Urothelium cell line (cell line): Measurements from ENCODE around the gene WDR75.

ENCODE experiments used
- DNase-seq: peaks from one replicate; pipeline ENCODE4 v3.0.0; 2011; ENCODE audit warnings: low spot score, mixed read lengths
- FAIRE-seq: peaks from 2 replicates; lab custom pipeline; 2011; peaks lifted over from hg19 to GRCh38; lab: Jason Lieb, UNC

Gene WDR75

DNA sequence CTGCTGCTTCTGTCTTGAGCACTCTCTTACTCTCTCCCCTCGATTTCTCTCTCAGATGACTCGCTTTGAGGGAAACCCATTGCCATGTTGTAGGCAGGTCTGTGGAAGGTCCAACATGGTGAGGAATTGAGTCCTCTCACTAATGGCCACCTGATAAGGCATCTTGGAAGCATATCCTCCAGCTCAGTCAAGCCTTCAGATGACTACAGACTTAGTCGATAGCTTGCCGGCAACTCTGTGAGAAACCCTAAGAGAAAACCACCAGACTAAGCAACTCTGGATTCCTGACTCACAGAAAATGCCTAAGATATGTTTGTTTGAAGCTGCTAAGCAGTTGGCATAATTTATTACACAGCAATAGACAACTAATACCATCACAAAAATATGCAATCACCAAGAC lies 51.2 kb downstream of the WDR75 start:
- FAIRE-seq, result no peak

DNA sequence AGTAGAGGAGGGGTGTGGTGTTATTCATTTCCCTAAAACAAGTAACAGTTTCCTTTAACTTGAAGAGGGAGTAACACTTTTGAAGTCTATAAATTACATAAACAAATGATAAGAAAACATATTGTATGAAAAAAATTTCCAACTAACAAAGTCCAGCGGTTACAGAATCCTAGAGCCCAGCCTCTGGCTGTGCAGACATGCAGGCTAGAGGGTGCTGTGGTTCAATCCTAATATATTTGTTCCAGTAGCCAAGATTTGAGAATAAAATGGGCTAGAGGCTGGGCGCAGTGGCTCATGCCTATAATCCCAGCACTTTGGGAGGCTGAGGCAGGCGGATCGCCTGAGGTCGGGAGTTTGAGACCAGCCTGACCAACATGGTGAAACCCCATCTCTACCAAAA lies 56.9 kb downstream of the WDR75 start:
- DNase-seq (no peak), FAIRE-seq (no peak)

More for the DNA sequence above, 51.2 kb downstream of the WDR75 start:
- no peak for DNase-seq

DNA sequence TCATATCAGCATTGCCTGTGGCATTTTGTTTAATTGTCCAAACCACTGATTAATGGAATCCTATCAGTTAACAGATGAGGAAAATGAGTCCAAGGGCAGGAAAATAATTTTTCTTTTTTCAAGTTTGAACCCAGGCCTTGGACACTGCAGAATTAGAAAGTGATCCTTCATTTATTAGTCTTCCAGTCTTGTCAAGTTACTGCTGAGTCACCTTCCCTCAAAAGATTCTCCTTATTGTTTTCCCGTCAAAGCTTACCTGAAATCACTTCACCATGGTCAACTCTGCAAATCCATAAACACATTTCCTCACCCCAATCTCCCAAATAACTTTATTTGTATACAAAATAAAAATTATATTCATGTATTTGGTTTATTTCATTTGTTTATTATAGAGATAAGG lies 57.9 kb downstream of the WDR75 start:
- DNase-seq (no peak), FAIRE-seq (no peak)

DNA sequence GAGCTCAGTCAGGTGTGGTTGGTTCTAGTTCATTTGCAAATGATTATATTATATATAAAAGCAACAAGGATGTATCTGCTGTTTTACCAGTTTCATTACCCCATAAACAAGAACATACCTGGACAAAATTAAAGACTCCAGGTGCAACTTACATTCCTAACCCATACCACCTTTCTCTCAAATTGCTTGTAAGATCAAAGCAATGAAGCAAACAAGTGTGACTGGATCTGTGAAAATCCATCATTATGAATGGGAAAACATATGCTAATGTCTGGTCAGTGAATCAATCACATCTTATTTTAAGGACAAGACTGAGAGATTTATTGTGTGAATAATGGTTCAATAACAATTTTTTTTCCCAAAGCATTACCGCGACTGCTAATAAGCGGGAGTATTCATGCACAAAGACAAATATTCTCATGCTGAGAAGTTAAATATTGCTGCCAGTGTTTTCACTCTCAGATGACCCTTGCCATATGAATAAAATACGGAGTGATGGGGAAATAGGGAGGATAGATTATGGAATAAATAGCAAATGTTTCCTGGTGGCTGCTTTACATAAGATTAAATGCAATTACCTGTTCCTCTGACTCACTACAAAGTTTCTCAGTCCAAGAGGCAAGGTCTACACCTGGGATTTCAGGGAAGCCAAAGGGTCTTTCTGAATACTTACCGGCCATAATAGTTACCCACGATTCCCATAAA lies 59.3 kb downstream of the WDR75 start:
- DNase-seq (no peak), FAIRE-seq (no peak)

DNA sequence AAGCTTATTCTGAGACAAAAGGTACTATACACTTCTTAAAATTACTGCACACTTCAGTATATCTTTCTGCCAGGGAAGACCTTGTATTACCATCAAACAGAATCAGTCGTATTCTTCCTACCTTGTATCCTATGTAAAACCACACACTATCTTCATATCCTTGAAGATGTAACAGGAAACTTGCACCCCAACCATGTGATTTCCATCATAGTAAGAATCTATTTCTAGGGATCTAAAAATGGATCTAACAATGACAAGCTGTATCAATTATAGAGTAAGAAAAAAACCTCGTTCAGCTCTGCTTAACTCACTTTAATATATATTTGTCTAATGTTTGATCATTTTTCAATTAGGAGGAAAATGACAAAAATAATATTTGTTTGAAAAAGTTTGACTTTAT lies 60.2 kb downstream of the WDR75 start:
- DNase-seq (no peak), FAIRE-seq (no peak)

DNA sequence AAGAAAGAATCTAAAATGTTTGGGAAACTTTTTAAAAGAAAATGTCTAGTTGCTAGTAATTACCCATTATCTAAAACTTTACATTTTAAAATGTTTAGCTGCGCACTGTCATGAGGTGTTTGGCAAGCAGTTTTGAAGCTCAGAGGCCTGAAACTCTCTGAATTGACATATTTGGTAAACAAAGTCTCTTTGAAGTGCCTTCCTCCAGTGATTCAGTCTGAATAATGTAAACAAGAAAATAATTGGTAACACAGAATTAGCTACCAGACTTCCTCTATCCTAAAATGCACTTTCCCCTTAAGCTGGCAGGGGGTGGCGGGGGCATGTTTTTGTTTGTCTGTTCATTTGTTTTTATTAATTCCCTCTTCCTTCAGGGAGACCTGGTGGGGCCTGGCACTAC lies 61.4 kb downstream of the WDR75 start:
- FAIRE-seq (no peak), DNase-seq (no peak)

DNA sequence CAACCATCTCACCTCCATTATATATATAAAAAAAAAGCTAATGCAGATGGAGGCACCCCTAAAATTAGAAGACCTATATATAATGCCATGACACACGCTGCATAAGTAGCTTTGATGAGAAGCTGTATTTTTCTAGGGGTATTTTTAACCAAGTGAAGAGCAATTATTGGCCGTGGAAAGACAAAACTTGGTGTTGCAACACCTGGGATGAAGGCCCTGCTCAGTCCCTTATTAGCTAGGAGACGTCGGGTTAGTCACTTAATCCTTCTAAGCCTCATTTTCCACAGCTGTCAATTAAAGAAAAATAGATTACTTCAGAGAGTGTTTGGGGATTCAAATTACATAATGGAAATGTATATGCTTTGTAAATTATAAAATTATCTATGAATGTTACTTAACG lies 63.0 kb downstream of the WDR75 start:
- FAIRE-seq (no peak), DNase-seq (no peak)

DNA sequence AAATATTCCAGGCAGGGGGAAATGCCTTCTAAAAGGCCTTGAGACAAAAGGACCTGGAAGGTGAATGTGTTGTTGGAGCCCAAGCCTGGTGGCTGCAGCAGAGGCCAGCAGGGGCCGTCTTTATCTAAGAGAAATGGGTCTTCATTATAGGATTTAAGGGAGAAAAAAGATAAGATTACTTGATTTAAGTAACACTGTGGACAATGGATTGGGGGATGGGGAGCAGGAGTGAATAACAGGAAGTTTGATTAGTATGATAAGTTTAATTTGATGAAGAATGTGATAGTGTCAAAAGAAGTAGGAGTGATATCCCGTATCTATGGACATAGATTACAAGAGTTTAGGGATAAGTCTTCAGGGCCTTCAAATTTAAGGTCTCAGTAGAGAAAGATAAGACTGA lies 64.2 kb downstream of the WDR75 start:
- no peak for FAIRE-seq
- no peak for DNase-seq

DNA sequence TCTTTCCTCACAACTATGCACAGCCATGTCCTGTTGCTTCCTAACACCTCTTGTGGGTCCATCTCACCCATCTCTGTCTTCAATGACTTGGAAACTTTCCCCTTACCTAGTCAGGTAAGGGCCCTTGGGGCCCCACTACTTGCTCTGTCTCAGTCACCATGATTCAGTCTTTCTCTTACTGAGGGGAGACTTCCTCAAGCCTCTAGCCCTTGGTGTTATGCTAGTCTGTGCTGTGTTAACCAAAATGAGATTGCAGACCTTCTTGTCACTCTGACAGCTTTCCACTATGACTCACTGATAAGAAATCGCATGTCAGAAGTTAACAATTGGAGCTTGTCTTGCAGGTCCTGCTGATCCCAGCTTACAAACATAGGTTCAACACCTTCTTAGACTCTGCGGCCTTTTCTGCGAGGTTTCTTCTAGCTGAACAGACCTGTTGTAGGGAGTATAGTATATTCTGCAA lies 65.3 kb downstream of the WDR75 start:
- FAIRE-seq, result no peak
- no peak for DNase-seq

DNA sequence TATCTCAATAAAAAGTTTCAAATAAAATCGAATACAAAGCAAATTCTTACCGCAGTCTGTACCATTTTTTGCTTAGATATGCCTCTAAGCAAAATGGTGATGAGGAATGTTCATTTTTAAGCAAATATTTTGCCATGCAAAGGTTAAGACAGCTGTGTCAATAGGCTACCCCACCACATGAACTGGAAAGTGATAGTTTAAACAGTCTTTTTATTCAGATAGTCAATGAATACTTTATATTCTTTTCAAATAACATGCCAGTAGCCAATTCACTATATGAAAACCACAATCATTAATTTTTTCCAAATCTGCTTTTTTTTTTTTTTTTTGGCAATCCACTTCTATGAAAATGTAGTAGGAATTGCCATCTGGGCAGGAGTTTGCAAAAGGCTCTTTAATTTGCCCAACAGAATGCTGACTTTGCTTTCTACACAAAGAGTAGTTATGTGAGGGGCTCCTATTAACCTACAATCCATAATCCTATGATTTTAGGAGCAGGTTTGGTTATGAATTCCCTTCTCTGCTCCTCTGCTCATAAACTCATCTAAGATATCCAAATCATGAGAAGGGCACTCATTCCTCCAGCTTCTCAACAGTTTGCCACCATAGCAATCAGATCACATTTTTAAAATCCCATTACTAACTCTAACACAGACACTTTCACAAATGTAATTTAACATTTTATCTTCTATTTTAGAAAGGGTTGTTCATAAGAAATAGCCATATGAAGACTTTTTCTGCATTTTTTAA lies 70.1 kb downstream of the WDR75 start:
- no peak for FAIRE-seq
- no peak for DNase-seq

DNA sequence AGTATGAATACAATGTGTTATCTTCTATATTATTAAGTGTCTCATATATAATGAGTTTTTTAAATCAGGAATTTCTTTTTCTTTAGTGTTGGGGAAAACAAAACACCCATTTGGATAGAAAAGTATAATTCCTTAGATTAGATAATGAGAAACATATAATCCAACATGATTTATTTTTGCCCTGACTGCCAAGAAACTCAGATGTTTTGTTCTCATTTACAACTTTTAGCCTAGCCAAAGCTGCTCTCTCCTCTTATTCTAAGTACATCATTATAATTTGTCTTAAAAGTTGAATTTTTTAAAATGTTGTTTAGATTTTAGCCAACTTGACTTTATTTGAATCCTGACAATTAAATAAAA lies 70.7 kb downstream of the WDR75 start:
- no peak for DNase-seq
- no peak for FAIRE-seq

DNA sequence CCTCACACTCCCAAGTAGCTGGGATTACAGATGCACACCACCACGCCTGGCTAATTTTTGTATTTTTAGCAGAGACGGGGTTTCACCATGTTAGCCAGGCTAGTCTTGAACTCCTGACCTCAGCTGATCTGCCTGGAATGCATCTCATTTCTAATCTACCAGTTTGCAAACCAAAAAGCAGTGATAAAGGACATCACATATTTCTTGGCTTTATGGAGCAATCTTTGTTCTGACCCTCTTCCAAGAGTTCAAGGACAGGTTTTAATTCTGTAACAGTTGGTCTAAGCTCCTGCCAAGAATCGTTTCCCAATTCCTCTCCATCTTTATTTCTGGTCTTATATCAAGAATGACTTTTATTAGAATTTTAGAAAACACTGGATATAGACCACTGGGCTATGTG lies 71.6 kb downstream of the WDR75 start:
- DNase-seq (no peak), FAIRE-seq (no peak)

DNA sequence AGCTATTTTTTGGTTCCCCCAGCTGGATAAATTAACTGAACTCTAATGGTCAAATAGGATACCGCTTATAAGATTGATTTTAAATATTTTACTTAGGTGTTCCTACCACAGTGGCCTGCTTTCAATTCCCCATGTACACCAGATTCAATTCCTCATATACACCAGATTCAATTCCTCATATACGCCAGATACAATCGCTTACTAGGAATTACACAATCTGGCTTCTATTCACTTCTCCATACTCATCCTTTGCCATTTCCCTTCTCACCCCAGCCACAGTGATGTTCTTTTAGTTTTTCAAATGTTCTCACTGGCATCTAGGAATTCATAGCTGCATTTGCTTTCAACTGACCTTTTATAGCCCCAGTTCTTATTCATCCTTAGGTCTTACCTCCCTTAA lies 72.8 kb downstream of the WDR75 start:
- FAIRE-seq (no peak), DNase-seq (no peak)

DNA sequence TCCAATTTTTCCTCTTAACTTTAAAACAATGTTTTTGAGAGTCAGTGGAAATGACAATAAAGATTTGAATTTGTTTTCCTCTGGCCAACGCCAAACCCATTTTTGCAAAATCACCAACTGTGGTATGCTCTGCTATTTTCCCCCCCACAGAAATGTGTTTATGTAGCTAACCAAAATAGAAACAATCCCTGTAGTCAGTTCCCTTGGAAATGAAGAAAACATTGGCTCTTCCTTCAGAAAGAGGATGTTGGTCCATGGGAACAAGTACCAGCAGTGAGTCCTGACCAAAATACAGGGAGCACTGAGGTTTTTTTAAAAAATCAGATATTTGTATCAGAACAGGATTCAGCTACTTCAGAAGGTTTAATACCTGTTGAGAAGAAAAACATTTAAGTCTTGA lies 74.0 kb downstream of the WDR75 start:
- DNase-seq (no peak), FAIRE-seq (no peak)

DNA sequence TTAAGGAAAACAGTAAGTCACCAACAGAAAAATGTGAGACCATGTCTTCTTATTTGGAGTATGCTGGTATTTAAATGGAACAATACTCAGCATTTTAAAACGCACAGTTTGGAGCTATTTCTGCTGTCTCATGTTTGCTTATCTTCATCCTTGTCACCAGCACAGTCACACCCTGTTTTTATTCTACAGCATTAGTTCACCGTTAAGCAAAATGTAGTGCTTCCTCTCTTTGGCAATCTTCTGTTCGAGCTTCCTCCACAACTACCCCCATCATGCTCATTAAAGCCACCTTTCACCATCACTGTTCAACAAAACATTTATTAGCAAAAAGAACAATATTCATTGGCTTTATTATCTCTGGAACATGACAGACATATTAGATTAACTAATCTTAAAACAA lies 75.3 kb downstream of the WDR75 start:
- DNase-seq (no peak), FAIRE-seq (no peak)

DNA sequence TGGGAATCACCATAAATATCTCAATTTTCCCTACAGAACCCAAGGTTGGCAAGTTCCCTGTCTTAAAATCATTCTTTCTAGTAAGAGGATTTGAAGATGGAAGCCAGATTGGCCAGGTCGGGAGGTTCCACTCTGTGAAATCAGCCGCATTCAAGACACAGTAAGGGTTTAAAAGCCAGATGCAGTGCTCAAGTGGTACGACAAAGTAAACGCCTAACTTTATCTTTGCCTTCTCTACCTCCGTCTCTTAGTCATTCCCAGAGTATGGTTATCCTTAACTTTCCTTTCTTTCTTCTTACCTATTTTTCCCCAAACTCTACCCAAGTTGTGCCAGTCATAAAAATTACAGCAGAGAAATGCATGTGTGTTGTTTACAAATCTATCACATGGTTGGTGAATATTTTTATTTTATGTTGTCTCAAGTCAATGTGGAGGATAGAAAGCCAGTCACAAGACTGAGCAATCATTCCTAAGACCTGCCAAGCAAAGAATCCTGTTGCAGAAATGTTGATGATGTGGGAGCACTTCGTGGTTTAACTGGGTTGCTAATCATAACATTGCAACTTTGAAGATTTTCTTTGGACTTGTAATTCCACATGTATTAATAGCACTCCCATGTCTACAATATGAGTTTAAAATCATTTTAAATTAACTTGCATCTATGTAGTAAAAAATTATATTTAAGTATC lies 76.7 kb downstream of the WDR75 start:
- no peak for FAIRE-seq
- DNase-seq, result no peak

DNA sequence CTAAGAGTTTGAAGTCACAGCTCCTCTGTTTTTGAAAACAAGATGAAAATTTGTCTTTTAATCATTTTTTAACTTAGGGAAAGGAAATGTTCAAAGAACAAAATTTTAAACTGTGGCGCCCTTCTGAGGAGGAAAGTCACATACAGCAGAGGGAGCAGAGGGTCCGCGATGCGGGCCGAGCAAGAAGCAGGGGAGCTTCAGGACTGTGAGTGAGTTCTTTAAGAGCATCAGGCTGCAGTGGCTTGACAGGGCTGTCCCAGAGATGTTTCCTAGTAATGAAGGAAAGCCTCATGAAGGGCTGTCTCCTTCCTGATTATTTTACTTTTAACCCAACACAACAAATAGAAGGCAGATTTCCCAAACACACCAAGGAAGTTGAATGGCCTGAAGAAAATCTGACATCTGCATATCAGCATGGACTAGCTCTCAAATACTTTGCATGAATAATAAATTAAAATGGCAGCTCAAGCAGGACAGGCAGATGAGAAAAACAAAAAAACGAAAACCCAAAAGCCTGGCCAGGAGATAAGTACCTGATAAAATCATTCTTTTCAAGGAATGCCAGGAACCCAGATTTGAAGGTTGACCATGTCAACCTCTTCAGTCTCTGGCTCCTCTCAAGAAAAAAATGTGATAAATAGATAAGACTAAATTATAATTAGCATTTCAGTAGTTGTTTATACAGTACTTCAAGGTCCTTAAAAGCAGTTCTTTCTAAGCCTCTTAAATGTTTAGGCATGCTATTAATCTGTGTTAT lies 78.5 kb downstream of the WDR75 start:
- FAIRE-seq (no peak), DNase-seq (no peak)

DNA sequence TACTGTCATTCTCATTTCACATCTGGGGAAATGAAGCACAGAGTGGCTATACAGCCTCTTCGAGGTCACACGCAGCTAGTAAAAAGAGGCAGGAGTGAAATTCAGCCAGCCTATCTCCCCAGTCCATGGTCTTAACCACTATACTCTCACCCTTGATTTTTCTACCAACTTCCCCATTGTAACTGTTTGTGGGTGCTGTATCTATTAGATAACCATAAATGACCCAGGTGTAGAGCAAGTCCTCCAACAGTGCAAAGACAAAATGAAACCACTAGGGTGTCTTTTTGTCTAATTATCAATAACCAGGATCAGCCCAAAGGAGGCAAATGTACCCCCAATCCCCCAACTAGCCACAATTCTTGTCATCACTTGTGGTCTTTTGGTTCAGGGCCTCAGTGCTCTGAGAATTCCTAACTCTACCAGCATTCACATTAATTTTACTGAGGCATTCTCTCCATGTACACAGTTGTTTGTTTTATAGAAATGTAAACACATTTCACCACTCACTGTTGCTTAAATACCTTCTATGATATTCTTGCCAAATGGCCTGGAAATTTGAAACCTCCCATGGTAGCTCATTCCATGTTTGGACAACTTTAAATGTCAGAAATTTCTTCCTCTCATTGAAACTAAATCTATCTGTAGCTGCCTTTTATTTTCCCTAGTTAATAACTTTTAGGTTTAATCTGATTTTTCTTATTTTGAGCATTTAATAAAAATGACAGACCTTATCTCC lies 80.6 kb downstream of the WDR75 start:
- DNase-seq (no peak), FAIRE-seq (no peak)

DNA sequence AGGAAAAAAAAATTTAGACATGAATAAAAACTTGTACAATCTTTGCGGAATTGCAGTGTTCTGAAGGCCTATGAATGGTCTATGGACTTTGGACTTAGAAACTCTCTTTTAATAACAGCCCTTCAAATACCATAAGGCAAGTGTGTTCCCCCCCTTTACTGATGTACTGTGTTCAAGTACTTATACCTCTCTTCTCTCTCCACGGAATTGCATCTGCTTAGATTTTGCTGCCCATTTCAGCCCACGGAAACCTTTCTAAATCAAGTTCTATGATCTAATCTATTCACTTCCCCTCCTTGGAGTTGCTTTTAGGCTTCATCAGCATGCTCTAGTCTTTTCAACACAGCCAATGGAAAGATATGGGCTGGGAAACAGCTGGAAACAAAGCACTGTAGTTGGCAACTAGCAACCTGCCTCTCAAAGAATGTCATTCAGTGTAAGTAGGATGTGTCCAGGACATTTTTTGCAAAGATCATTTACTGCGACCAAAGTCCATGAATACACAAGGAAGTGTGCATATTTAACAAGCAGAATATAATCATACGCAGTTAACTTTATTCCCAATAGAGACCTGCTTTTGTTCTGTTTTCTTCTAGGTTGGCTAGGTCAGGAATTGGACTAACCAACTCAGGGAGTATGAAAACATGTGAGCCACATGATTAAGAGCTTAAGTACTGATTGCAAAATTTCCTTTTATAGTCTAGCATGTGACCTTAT lies 81.3 kb downstream of the WDR75 start:
- DNase-seq, result no peak
- no peak for FAIRE-seq

DNA sequence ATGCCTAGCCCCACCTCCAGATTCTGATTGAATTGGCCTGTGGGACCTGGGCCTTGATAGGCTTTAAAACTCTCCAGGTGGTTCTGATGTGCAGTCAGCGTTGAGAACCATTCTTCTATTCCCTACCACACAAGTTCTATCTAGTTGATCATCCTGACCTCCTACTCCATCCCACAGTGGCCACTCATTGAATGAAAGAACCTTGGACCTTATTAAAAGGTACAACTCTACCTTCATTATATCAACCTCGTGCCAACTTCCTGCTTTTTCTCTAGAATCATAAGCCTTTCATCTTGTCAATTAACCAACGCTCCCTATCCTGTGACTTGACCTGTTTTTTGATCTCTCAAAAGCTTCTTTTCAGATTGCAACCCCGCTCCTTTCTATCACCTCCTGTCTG lies 83.5 kb downstream of the WDR75 start:
- DNase-seq (no peak), FAIRE-seq (no peak)
